Retina (tissue), 1 donor: Measurements from ENCODE around the gene MYH8.

Source experiments
- DNase-seq: peaks from one replicate; pipeline ENCODE4 v3.0.0-alpha.2; 2016

Gene MYH8

DNA sequence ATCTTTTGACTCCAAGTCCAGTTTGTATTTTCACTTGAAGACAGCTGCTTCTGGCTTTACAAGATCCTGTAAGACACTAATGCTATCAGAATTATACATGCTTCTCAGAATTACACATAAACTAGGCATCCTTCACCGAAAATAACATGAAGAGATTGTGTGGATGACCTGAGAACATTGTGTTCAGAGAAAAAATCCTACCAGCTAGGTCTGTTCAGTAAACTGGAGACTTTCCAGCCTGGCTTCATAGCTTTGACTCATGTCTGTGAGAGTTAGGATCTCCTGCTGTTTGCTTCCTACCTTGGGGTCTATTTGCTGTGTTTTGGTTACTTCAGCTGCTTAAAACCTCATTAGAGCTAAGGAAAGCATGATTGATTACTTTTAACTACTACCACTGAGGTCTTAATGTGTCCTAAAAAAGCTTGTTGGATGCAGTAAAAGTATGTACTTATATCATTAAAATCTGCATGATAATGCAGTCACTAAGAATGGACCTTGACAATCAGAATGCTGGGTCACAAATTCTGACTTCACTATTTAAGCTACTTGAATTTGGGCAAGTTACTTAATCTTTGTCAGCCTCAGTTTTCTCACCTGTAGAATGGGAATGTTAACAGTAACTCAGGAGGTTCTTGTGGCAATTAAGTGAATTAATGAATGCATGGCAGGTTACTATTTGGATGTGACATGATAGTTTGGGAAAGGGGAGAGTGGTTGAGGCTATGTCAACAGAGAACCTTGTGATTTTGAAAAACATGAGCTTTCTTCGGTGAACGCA lies 40.9 kb downstream of the MYH8 start:
- no peak for DNase-seq

DNA sequence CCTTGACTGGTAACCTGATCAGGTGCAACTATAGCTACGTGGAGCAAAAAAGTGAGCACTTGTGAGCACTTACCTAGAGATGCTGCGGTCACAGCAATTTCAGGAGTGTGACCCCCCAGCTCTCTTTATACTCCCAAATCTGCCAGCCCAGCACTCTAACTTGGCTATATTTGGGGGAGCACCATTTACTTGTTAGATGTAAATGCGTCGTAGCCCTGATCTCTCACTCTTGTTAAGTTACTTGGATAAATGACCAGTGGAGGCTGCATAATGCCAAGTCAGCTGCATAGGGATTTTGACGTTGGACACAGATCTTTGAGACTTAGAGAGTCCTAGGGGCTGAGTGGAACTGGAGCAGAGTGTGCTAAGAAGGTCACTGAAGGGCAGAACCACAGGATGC lies 48.8 kb downstream of the MYH8 start, which contains the start of gene MYH13:
MYH13 (minus strand) TSS at position 101 of the 400 bp plus-strand sequence. CDS start 8,476 bp downstream, outside the sequence.
- DNase-seq, result no peak

DNA sequence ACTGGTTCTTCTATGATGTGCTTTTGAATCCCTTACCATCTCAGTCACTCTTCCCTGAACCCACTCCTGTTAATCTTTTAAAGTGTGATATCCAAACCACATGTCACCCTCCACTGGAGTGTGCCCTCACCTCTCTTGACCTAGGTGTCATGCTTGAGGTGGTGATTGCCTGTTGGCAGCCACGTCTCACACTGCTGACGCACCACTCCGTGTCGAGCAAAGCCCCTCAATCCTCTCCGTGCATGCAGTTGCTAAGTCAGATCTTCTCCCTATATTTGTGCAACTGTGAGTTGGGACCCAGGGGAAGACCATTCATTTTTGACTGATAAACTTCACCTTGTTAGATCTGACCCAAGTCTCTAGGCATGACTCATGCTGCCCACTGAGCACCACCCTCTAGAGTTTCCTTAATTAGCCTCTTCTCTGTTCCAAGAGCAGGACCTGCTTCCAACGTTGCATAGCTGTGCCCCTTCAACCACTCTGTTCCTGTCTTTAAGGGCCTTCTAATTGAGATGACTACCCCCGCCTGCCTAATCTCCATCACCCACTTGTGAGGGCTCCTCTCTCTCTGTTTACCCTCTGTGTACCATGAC lies 51.6 kb downstream of the MYH8 start:
- no peak for DNase-seq

DNA sequence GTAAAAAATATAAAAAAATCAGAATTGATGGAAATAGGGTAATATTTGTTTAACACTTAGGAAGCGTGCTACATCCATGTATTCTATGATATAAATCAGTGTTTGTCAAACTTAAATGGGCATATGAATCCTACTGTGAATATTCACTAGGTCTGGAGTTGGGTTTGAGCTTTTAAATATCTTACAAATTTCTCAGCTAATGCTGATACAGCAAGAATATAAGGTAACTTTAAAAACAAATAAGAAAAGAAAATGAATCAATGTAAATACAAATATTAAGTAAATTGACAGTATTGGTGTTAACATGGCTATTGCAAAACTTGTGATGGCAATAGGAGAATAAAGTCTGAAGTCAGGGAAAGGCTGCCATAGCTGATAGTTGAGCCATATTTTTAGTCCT lies 52.5 kb downstream of the MYH8 start:
- DNase-seq, result no peak

DNA sequence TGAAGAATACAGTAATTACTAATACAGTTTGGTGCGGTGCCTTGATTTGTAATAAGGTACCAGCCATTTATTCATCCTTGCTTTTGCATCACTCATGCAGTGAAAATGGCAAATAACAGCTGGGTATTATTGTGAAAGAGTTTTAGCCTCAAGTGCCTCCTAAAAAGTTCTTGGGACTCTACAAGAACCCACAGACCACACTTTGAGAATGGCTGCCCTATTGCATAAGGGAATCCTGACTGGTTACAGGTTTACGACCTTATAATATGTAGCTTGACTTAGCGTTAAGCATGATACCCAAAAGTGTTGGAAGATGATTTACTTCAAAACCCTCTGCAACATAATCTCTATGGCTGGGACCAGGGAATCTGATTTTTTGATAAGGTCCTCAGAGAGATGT lies 53.2 kb downstream of the MYH8 start:
- no peak for DNase-seq

DNA sequence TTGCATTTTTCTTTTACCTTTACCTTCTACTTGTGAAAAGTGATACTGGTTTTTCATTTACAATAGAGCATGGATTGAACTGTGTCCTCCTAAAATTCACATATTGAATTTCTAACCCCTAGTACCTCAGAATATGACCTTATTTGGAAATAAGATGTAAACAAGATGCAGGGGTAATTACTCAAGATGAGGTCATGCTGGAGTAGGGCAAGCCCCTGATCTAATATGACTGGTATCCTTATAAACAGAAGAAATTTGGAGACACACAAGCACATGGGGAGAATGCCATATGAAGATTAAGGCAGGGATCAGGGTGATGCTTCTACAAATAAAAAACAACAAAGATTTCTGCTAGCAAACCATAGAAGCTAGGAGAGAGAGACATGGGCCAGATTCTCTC lies 61.2 kb downstream of the MYH8 start:
- no peak for DNase-seq

DNA sequence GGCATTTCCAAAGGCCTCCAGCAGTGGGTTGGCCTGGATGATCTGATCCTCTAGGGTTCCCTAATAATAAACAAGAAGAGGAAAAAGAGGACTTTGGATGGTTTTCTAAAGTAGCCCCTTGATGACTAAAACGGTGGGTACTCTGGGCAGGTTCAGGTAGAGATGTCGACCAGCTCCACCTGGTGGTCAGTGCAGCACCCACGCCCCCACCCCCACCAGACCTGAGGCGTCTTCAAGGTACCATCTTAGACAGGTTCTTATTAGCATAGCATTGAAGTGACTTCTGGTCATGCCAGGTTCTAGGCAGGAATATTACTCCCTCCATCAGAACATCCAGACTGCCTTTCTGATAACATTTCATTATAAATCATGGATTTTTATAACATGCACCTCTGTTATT lies 64.0 kb downstream of the MYH8 start:
- no peak for DNase-seq

DNA sequence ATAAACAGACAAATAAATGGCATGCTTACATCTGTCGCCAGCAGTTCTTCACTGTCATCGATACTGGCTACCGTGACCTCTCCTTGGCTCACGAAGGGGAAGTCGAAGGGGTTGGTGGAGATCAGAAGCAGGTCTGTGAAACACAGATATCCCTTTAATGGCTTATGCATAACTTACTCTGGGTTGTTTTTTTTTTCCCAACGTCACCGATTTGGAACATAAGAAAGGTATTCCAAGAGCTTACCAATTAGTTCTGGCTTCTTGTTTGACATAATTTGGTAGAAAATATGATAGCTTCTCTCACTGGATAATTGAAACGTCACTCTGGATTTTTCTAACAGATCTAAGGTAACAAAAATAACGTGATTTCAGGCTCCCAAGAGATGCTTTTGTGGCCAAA lies 67.1 kb downstream of the MYH8 start:
- no peak for DNase-seq

DNA sequence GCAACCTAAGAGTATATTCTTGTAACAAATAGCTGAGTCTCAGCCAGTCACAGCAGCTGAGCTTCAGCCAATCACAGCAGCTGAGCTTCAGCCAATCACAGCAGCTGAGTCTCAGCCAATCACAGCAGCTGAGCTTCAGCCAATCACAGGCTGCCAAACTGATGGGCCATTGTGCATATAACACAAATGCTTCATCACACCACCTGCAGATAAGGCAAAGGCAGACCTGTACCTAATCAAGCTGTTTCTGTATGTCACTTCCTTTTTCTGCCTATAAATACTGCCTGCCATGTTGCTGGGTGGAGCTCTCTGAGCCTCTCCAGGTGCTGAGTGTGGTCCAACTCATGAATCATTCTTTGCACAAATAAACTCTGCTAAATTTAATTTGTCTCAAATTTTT lies 68.9 kb downstream of the MYH8 start:
- DNase-seq, result no peak

DNA sequence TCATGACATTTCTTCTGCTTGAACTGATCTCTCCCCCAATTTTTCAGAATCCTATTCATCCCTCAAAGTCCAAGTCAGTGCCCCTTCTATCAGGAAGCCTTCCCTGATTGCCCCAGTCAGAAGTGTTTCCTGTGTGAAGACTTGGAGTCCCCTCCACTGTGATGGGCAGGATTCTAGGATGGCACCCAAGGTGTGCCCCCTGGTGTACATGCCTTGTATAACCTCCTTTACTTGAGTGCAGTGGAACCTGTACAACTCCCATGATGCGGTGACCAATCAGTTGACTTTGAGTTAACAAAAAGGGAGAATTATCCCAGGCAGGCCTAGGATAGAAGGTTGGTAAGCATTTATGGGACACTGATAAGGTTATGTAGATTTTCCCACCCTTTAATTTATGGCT lies 72.3 kb downstream of the MYH8 start:
- no peak for DNase-seq

DNA sequence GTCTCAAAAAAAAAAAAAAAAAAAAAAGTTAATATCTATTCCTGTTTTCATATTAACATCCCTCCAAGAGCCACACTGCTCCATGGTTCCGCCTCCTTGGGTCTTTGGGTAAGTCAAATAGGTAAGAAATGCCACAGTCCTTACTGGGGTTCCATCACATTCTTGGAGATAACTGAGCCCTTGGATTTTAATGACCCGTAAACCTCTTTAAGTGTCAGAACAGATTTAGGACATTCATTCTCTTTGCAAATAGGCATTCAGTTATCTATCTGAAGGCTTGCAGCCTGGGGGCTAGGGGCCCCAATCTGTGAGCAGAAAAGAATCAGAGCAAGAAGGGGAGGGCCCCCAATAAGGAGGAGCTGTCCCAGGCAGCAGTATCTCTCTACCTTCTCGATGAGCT lies 76.9 kb downstream of the MYH8 start:
- DNase-seq, result no peak
